ENCODE results near the gene C19orf85. TPM values are rescaled to one million over a fixed set of nuclear protein-coding genes. Genes with fewer than 3 reads are reported as not detected.

C19orf85 gene
- total and polyA plus RNA-seq, 10 of the 15 experiments (the other 5 are each of a cell fraction or from before 2014, with no cell fraction given), result not detected

DNA sequence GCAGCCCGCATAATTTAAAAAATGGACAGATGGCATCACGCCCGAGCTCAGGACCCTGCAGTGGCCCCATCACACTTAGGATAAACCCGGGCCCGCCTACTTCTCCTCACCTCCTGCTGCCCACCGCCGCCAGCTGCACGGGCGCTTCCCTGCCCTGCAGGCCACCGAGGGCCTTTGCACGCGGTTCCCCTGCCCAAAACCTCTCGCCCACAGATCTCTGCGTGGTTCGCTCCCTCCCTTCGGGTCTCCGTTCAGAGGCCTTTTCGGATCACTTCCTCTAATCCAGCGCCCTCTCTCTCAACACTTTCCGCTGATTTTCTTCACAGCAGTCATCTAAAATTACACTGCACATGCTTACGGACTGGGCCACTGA, 23.2 kb downstream of the C19orf85 start:
- POLR2A ChIA-PET, result no interaction called here
- in situ Hi-C loops (cut with MboI), result no loop called here

DNA sequence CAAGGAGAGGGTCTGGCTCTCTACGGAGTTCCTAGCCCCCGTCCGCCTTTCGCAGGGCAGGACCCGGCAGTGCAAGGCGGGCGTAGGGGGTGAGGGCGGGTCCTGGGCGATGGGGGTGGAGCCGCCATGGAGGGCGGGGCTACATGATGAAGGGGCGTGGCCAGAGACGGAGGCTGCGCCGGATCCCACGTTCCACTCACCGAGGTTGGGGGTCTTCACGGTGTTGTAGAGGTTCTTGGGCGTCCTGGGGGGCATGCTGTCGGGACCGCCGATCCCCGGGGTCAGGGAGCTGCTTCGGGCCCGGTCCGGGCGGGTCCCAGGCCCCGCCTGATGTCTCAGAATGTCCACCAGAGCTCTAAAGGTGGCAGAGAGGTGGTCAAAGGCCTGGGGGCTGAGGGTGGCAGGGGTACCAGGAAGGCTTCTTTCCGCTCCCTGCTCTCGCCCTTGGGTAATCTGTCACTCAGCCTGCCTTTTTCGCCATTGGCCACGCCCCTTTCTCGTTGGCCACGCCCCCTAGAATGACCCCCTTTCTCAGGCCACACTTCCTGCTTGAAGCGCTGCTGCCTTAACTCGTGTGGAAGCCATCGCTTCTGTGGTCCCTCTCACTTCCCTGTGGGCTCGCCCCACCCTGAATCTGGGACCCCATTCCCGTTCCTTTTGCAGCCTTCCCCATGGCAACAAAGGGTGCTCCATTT, 24.0 kb downstream of the C19orf85 start:
- peak; percentile 62 for ATAC-seq
- Histone ChIP-seq H4K20me1 (ENCODE audit: control insufficient read depth, insufficient read depth) (no peaks in the 10 kb centered on the region), H3K4me1 (ENCODE audit: control insufficient read depth, insufficient read depth, low read length) (no peaks in the 10 kb centered on the region), H2AFZ (ENCODE audit: control insufficient read depth, low read depth, low read length) (no peak overlapping the region), H3K27ac (ENCODE audit: control insufficient read depth, insufficient read depth) (no peak overlapping the region), H3K36me3 (ENCODE audit: control insufficient read depth in 2 of 2, insufficient read depth in 2 of 2, low read length in 1 of 2) (no peaks in the 10 kb centered on the region), H3K4me3 (no peak overlapping the region), H3K9me3 (replicated peaks; ENCODE audit: control insufficient read depth, insufficient read depth, low read length) (no peaks in the 10 kb centered on the region), H3K27me3 (replicated peaks in 1 of 2; ENCODE audit: control insufficient read depth in 2 of 2, insufficient read depth in 2 of 2, low read length in 1 of 2) (peaks cover 0 to 1% of the 10 kb centered on the region in 2 experiments; a peak in 2 of 4 replicates), H3K79me2 (ENCODE audit: control insufficient read depth, insufficient read depth, low read length) (no peaks in the 10 kb centered on the region), H3K4me2 (ENCODE audit: control insufficient read depth, insufficient read depth) (peak overlapping the region; percentile 9; the same call in 1 of the 2 replicates), H3K9ac (ENCODE audit: control insufficient read depth, insufficient read depth, low read length) (no peak overlapping the region)
- TF ChIP-seq, protein P1, sequence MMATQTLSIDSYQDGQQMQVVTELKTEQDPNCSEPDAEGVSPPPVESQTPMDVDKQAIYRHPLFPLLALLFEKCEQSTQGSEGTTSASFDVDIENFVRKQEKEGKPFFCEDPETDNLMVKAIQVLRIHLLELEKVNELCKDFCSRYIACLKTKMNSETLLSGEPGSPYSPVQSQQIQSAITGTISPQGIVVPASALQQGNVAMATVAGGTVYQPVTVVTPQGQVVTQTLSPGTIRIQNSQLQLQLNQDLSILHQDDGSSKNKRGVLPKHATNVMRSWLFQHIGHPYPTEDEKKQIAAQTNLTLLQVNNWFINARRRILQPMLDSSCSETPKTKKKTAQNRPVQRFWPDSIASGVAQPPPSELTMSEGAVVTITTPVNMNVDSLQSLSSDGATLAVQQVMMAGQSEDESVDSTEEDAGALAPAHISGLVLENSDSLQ (IDR thresholded peaks at IDR 0.05), result peak; percentile 75
- TF ChIP-seq, protein P2, sequence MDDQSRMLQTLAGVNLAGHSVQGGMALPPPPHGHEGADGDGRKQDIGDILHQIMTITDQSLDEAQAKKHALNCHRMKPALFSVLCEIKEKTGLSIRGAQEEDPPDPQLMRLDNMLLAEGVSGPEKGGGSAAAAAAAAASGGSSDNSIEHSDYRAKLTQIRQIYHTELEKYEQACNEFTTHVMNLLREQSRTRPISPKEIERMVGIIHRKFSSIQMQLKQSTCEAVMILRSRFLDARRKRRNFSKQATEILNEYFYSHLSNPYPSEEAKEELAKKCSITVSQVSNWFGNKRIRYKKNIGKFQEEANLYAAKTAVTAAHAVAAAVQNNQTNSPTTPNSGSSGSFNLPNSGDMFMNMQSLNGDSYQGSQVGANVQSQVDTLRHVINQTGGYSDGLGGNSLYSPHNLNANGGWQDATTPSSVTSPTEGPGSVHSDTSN (IDR thresholded peaks at IDR 0.05; ENCODE audit: insufficient replicate concordance, low read depth, low read length), result peak; percentile 55
- TF ChIP-seq, protein P3, sequence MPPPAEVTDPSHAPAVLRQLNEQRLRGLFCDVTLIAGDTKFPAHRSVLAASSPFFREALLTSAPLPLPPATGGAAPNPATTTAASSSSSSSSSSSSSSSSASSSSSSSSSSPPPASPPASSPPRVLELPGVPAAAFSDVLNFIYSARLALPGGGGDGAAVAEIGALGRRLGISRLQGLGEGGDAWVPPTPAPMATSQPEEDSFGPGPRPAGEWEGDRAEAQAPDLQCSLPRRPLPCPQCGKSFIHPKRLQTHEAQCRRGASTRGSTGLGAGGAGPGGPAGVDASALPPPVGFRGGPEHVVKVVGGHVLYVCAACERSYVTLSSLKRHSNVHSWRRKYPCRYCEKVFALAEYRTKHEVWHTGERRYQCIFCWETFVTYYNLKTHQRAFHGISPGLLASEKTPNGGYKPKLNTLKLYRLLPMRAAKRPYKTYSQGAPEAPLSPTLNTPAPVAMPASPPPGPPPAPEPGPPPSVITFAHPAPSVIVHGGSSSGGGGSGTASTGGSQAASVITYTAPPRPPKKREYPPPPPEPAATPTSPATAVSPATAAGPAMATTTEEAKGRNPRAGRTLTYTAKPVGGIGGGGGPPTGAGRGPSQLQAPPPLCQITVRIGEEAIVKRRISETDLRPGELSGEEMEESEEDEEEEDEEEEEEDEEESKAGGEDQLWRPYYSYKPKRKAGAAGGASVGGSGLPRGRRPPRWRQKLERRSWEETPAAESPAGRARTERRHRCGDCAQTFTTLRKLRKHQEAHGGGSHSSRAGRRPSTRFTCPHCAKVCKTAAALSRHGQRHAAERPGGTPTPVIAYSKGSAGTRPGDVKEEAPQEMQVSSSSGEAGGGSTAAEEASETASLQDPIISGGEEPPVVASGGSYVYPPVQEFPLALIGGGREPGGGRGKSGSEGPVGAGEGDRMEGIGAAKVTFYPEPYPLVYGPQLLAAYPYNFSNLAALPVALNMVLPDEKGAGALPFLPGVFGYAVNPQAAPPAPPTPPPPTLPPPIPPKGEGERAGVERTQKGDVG (CRISPR knock-in tag; IDR thresholded peaks at IDR 0.05), result no peak
- RAD21 ChIA-PET (ENCODE audit: unreplicated experiment), result no interaction called here
- no peak for FAIRE-seq
- no TSS peak for BruUV-seq (replicated peaks)
- no peak for DNase-seq (ENCODE audit: low read depth, low spot score)
- CTCF ChIA-PET, result no interaction called here
- SMC1A ChIA-PET (ENCODE audit: uncharacterized antibody, unreplicated experiment), result no interaction called here
- intact Hi-C loops (cut with micrococcal nuclease; ENCODE audit: unreplicated experiment), result no loop called here
- POLR2A ChIA-PET, result no interaction called here
- in situ Hi-C loops (cut with MboI), result no loop called here
- WGBS (ENCODE audit: insufficient coverage, insufficient replicate concordance, low lambda C conversion rate, missing lambda C conversion rate), result 35% methylated on average over 34 of the region's 39 CpGs

More for the DNA sequence above, 23.2 kb downstream of the C19orf85 start:
- H3K79me2 ChIP-seq (ENCODE audit: control insufficient read depth, insufficient read depth, low read length), result no peaks in the 10 kb centered on the region
- no peaks in the 10 kb centered on the region for H3K36me3 ChIP-seq (ENCODE audit: control insufficient read depth in 2 of 2, insufficient read depth in 2 of 2, low read length in 1 of 2)
- no peak overlapping the region for H3K27ac ChIP-seq (ENCODE audit: control insufficient read depth, insufficient read depth)
- WGBS (ENCODE audit: insufficient coverage, insufficient replicate concordance, low lambda C conversion rate, missing lambda C conversion rate), result 2% methylated on average over 21 of the region's 21 CpGs
- peaks cover 0 to 1% of the 10 kb centered on the region in 2 experiments; a peak in 2 of 4 replicates for H3K27me3 ChIP-seq (replicated peaks in 1 of 2; ENCODE audit: control insufficient read depth in 2 of 2, insufficient read depth in 2 of 2, low read length in 1 of 2)
- no peak overlapping the region for H3K4me2 ChIP-seq (ENCODE audit: control insufficient read depth, insufficient read depth)
- FAIRE-seq (no peak), ATAC-seq (peak; percentile 37), DNase-seq (ENCODE audit: low read depth, low spot score) (no peak)
- intact Hi-C loops (cut with micrococcal nuclease; ENCODE audit: unreplicated experiment), result no loop called here
- ChIA-PET RAD21 (ENCODE audit: unreplicated experiment) (no interaction called here), CTCF (no interaction called here), SMC1A (ENCODE audit: uncharacterized antibody, unreplicated experiment) (no interaction called here)
- no peak overlapping the region for H2AFZ ChIP-seq (ENCODE audit: control insufficient read depth, low read depth, low read length)
- no peak overlapping the region for H3K4me3 ChIP-seq
- no TSS peak for BruUV-seq (replicated peaks)
- H3K9ac ChIP-seq (ENCODE audit: control insufficient read depth, insufficient read depth, low read length), result no peak overlapping the region
- no peaks in the 10 kb centered on the region for H4K20me1 ChIP-seq (ENCODE audit: control insufficient read depth, insufficient read depth)
- TF ChIP-seq, protein P4, sequence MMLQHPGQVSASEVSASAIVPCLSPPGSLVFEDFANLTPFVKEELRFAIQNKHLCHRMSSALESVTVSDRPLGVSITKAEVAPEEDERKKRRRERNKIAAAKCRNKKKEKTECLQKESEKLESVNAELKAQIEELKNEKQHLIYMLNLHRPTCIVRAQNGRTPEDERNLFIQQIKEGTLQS (IDR thresholded peaks at IDR 0.05; ENCODE audit: borderline replicate concordance, extremely low read depth, low read depth, low read length), result no peak
- TF ChIP-seq SP1 (IDR thresholded peaks at IDR 0.05; ENCODE audit: low read depth, low read length) (no peak), BACH1 (IDR thresholded peaks at IDR 0.05; ENCODE audit: borderline replicate concordance) (no peak), MYC (IDR thresholded peaks at IDR 0.05; ENCODE audit: insufficient read depth, insufficient read length, insufficient replicate concordance, low read length, severe bottlenecking) (no peak), GATAD2B (conservative IDR thresholded peaks at IDR 0.05; ENCODE audit: low read depth) (no peak), SPI1 (IDR thresholded peaks at IDR 0.05; ENCODE audit: borderline replicate concordance, insufficient read depth, low read depth, low read length) (peak; percentile 60; the same call in 1 of the 2 replicates), FOS (IDR thresholded peaks at IDR 0.05; ENCODE audit: borderline replicate concordance, extremely low read depth, insufficient read length) (no peak)
- no peaks in the 10 kb centered on the region for H3K9me3 ChIP-seq (replicated peaks; ENCODE audit: control insufficient read depth, insufficient read depth, low read length)
- H3K4me1 ChIP-seq (ENCODE audit: control insufficient read depth, insufficient read depth, low read length), result no peaks in the 10 kb centered on the region

Data from GM12878 (cell line).